Measurements from ENCODE around the gene DBR1.

DNA sequence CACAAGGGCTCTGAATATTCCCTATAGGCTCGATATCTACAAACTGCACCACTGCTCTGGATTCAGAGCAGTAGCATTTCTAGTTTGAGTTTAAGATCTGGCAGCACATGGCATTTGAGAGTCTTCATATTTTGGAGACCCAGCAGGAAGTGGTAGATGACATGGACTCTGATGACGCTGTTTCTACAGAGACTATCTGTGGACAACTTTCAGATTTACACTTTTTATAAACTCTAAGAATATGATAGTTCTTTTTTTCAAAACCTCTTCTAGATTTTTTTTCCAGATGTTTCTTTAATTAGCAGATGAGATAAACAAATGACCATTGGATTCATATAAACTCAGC is 48.2 kb upstream of the DBR1 start:
- TF ChIP-seq, protein P1, sequence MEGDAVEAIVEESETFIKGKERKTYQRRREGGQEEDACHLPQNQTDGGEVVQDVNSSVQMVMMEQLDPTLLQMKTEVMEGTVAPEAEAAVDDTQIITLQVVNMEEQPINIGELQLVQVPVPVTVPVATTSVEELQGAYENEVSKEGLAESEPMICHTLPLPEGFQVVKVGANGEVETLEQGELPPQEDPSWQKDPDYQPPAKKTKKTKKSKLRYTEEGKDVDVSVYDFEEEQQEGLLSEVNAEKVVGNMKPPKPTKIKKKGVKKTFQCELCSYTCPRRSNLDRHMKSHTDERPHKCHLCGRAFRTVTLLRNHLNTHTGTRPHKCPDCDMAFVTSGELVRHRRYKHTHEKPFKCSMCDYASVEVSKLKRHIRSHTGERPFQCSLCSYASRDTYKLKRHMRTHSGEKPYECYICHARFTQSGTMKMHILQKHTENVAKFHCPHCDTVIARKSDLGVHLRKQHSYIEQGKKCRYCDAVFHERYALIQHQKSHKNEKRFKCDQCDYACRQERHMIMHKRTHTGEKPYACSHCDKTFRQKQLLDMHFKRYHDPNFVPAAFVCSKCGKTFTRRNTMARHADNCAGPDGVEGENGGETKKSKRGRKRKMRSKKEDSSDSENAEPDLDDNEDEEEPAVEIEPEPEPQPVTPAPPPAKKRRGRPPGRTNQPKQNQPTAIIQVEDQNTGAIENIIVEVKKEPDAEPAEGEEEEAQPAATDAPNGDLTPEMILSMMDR (conservative IDR thresholded peaks at IDR 0.05), result no peak
- TF ChIP-seq EZH2 (IDR thresholded peaks at IDR 0.05; ENCODE audit: low read depth), result no peak
